HPDE6-E6E7 (cell line): ENCODE measurements around the gene C16orf74.

Experiments
- DNase-seq: peaks from one replicate; pipeline ENCODE4 v3.0.0; 2011; ENCODE audit warnings: missing footprints; ENCODE audit errors: extremely low spot score

C16orf74 gene

DNA sequence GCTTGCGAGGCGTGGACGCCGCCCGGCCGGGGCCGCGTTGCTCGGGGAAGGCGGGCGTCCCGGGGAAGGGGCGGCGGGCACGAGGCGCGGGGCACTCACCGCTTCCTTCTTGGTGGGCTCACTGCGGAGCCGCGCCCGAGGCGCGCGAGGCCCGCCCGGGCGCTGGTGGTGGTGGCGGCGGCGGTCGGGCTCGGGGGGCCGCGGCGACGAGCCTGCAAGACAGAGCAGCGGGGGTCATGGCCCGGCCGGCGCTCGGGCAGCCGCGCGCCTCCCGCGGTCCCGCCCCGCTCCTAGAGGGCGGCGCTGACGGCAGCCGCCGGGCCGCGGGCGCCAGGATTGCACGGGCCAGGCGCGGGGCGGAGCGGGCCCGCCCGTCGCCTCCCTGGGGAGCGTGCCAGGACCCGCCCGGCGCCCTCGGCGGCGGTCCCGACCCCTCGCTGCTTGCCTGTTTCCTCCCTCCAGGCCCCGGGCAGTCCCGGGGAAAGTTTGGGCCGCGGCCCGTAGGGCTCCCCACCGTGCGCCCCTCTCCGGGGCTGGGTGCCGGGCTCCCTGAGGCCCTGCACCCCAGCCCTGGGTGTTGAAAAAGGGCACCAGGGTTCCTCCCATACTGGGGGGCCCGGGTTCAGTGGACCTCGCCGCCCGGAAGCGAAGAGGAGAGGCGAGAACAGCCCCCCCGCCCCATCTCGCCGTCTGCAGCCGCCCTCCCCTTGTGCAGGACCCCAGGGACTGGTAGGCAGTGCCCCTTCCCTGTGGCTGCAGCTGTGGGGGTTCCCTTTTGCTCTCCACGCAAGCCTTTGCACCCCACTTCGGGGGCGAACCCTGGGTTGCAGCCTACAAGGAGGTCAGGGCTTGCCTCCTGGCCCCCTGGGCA is at the start of gene C16orf74:
C16orf74 (minus strand) TSS at position 270 of the 871 bp plus-strand sequence. CDS start 15,879 bp downstream, outside the sequence.
- peak; percentile 83 for DNase-seq

DNA sequence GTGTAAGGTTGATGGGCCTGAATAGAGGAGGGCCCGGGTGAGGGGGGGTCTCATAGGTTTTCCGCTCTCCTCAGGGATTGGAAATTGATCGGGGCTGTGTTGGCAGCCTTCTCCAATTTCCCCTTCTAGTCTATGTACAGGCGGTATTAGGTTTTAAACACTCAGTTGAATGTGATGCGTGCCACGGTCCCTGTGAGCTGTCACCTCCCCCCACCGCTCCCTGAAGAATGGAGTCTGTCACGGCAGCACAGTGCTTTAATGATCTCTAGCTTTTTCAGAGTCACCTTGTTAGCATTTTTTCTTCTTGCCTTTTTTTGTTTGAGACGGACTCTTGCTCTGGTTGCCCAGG is 49.4 kb upstream of the C16orf74 start:
- peak; percentile 9 for DNase-seq

DNA sequence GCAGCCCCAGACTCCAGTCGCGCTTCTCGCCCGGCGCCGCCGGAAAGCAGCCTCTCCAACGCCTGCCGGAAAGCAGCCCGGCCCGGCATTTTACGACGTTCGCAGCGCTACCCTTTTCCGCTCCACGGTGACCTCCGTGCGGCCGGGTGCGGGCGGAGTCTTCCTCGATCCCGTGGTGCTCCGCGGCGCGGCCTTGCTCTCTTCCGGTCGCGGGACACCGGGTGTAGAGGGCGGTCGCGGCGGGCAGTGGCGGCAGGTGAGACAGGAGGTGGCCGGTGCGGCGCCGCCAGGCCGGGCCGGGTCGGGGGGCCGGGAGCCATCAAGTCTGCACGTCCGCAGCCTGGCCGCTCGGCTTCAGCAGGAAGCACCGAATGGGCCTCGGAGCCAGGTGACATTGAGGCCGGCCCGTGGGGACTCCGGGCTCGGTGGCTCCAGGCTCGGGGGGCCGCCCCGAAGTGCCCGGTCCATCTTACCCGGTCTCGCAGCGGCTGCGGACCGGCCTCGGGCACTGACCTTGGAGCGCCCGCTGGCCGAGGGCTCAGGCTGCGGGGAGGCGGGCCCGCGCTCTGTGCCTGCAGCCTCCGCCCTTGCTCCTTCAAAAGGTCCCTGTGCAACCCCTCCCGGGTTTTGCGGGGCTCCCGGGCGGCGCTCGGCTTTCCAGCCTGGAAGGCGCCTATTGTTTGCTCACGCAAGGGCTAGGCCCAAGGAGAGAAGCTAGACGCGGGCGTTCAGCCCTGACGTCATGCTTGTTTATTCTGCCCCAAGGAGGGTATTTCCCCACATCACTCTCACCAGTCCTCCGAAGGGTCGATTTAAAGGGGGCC is 48.8 kb upstream of the C16orf74 start, which contains the start of the genes COX4I1 and EMC8:
COX4I1 (plus strand) TSS at position 199 of the 824 bp plus-strand sequence. CDS start 1,511 bp downstream, outside the sequence.
EMC8 (minus strand) TSS at position 48 of the 824 bp plus-strand sequence. CDS start 249 bp downstream, outside the sequence.
- peak; percentile 97 for DNase-seq

DNA sequence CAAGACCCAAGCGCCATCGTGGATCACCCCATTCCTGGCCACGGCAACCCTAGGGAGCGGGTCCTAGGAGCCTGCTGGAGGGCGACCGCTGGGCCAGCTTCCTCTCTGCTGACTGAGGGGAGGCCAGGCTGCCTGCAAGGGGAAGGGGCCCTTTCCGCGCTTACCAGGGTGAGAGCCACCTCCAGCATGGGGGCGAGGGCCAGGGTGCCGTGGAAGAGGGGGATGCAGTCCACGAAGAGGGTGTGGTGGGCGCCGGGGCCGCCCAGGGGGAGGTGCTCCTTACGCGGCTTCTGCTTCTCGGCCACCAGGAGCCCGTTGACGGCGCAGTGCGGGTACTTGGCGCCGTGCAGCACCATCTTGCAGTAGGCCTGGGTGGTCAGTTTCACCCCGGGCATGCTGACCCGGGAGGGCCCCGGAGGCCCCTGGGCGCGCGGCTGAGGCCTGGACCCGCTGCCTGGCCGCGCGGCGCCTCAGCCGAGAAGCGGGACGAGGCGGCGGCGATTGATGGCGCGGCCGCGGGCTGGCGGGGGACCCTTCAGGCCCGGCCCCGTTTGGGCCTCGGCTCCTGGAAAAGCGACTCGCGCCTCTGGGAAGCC is 48.1 kb upstream of the C16orf74 start:
- DNase-seq = peak; percentile 64

DNA sequence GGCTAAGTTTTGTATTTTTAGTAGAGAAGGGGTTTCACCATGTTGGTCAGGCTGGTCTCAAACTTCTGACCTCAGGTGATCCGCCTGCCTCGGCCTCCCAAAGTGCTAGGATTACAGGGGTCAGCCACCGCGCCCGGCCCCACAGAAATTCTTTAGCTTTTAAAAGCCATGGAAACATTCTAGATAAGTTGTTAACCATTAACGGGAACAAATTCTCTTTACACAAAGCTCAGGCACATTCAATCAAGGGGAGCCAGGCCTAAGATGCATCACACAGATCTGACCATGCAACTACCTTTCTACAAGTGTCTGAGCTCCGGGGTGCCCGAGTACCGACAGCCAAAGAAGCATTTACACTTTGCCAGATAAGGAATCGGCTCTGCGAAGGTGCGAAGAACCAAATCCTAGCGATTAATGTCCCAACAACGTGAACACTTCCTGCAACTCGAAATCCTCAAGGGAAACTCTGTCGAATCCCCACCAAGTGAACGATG is 47.4 kb upstream of the C16orf74 start:
- DNase-seq = peak; percentile 13

DNA sequence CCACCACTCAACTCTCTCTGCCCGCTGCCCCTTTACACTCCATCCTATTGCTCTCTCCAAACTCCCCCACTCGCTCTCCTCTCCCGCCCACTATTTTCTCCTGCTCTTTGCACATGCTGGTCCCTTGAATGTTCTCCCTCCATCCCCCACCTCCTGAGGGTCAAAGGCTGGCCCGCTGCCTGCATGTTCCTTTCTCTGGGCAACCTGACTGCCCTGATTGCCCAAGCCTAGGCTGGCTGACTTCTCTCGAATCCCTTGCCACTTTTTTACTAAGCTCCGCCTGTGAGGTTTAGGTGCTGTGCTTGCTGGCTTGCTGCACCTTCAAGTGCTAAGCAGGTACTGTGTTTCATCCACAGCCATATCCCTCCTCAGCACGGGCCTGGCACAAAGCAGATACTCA is 45.7 kb upstream of the C16orf74 start:
- DNase-seq = no peak

DNA sequence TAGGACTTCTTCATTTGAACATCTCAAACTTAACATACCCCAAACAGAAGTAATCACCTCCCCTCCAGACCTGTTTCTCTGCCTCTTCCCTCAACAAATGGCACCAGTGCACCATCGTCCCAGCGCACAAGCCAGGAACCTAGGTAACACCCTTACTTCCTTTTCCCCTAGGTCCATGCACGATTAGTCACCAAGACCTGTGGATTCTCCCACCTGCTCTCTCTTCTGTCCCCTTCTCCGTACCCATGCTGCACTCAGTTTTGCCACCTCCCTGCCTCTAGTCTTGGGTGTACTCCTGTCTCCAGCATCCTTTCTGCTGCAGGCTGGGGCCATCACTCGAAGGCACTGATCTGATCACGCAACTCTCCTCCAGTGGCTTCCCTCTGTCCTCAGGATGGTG is 45.3 kb upstream of the C16orf74 start:
- DNase-seq = no peak

DNA sequence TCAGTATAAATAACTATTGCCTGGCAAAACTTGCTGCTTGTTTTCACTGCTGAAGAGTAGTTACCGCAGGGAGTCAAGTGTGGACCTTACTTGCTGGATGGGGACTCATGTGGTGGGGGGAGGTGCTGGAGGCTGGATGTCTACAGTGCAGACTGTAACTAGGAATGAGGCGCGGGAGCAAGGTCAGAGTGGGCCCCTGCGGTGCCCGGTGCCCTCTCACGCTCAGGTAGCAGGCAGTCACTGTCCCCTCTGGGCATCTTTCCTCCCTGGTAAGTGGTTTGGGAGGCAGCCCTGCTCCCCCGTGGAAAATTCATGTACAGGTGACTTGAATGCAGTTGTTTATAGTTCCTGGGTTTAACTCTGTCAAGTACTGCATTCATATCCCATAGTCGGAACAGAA is 43.8 kb upstream of the C16orf74 start:
- no peak for DNase-seq

DNA sequence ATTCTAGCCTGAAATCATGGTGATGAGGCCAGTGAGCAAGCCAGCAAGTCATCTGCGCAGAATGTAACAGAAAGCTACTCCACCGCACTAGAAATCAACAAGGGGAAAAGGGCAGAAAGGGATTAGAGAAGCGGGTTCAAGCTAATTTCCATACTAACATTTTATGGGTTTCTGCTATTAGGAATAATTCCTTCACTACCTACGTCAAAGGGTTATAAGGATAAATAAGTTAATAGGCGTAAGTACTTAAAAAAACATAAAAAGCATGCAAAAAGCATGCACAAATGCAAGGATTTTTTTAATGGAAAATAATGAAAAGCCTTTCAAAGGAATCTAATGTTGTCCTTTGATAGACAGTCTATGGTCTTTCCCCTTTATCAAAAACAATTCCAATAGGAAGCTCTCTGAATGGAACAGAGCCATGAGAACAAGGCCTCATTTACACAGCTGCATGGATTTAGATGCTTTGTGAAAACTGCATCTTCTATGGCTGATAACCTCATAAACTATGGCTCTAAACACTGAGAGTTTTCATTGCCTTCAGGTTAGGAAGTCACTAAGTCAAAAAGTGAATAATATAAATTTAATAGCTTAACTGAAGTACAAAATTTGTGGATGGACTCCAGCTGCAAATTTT is 42.9 kb upstream of the C16orf74 start:
- DNase-seq = no peak

DNA sequence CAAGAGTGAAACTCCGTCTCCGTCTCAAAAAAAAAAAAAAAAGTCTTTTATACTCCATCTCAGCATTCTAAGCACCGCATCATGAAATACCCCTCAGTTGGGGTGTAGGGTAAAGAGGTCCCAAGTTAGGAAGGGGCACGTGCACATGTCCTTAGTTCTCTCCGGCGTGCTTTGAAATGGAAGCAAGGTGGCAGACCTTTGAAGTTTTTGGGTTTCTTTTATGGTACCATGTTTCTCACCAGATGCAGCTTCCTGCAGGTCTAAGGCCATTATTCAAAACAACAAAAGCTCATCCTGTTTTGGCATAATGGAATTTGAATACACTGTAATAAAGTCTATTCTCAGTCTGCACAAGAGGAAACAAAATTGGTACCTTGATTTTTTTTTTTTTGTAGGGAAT is 38.9 kb upstream of the C16orf74 start:
- no peak for DNase-seq

DNA sequence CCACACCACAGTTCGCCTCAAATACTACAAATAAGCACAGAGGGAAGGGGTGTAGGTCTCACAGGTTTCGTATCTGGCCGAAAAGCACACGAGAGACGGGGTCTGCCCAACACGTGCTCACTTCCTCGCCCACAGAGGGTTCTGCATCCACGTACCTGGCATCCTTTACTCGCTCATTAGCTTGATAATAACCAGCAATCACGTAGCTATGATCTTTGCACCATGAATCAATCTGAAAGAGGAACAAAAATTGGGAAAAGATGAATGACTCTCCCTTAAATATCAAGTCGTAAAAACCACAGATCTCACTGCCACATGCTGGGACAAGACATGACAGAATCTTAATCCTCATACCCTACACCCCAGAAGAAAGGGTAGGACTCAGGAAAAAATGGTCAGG is 37.9 kb upstream of the C16orf74 start:
- DNase-seq = no peak

DNA sequence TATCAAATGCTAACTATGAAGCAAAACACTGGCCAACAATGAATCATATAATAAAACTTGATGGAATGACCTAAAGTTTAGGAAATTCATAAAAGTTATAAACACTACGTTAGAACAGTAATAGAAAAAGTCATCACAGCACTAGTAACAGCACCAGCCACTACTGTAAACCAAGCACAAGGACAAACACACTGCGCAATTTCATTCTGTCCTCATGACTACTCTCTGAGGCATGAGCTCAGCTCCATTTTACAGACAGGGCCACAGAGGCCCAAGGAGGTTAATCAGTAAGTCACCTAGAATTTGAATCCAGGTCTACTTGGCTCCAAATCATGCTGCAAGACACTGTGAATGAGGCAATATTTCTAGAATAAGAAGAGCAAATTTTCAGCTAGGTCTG is 35.0 kb upstream of the C16orf74 start:
- DNase-seq = no peak

DNA sequence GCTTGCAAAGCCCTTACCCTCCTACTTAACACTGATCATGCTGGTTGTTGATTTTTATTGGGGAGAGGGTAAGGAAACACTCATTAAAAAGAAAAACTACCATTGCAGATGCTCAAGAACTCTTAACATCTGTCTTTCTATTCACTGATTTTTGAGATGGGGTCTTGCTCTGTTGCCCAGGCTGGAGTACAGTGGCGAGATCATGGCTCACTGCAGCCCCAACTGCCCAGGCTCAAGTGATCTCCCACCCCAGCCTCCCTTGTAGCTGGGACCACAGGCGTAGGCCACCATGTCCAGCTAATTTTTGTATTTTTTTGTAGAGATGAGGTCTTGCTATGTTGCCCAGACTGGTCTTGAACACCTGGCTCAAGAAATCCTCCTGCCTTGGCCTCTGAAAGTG is 33.9 kb upstream of the C16orf74 start:
- no peak for DNase-seq

DNA sequence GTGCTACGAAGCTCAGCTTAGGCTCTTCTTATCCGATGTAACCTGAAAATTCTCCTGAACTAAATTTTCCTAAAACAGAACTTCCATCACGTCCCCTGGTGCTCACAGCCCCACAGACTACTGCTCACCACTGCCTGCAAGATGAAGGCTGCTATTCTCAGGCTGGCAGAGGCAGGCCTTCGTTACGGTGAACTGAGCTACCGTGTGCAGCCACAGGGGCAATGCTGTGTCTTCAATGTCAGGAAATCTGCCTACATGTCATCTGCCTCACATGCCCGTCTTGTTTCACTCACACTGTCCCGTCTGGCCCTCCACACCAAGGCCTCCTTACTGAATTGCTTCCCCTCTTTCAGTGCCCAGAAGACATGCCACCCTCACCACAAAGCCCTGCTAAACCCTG is 32.5 kb upstream of the C16orf74 start:
- DNase-seq = no peak

DNA sequence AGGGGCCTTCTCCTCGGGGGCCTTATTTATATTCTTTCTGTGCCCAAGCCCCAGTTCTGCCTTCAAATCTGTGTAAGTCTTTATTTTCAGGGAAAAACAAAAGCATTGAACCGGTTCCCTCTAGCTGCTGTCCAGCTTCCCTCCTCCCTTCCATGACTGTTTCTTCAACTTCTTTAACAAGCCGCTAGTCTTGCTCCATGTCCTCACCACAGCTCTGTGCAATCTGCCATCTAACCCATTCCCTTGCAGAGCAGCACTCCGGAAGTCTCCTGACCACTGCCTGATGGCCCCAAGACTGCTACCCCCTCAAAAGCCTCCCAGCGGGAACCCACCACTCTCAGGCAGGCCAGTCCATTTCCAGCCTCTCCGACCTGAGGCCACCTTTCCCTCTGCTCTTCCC is 31.6 kb upstream of the C16orf74 start:
- no peak for DNase-seq

DNA sequence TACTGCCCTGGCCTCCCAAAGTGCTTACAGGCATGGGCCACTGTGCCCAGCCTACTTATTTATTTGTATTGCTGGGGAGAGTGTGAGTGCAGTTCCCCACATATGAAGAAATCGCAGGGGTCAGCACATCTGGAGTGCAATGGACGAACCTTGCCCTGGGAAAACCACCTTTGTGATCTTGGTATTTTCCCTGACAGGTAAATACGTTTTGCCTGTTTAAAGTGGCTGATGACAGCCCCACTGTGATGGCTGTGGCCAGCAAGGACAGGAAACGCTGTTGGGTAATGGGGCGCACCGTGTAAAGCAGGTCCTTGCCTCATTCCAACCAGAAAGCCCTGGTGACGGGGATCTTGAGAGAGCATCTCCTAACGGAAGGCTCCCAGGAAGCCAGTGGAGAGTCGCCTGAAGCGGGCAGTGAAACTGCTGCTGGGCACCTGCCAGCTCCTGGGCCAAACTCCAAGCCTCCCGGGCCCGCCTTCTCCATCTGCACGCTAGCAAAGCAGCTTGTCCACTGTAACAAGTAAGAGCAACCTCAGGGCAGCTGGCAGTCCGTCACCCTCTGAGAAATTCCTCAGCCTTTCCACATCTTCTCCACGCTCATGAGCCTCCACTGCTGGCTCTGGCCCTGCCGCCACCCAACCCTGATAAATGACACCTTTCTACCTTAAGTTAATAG is 30.9 kb upstream of the C16orf74 start:
- DNase-seq = no peak

DNA sequence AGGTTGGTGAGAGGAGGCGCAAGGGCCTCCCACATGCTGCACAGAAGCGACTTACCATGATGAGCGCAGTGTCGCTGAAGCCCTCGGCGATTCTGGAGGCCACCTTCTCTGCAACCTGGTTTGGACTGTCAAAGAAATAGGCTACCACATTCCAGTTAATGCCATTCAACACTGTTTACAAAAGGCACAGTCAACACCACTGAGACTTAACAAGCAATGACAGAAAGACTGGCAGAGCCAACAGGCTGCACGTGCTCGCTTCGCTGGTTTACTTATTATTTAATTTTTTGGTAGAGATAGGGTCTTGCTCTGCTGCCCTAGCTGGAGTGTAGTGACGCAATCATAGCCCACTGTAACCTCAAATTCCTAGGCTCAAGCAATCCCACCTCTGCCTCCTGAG is 30.3 kb upstream of the C16orf74 start:
- no peak for DNase-seq

DNA sequence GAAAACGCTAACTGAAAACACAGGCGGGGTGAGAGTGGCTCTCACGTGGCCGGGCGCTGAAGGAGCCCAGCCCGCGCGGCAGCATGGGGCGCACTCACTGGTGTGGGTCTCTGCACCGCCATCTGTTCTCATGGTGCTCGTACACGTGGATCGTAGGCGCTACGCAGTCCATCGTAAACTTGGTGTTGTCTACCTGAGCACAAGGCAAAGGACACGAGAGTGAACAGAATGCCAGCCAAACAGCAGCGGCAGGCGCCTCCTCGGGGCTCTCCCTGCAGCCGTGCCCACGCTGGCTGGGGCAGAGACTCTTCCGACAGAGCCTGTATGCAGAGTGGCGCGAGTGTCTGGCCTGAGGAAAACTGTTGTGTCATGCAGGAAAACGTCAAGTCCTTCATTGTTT is 29.4 kb upstream of the C16orf74 start:
- no peak for DNase-seq

DNA sequence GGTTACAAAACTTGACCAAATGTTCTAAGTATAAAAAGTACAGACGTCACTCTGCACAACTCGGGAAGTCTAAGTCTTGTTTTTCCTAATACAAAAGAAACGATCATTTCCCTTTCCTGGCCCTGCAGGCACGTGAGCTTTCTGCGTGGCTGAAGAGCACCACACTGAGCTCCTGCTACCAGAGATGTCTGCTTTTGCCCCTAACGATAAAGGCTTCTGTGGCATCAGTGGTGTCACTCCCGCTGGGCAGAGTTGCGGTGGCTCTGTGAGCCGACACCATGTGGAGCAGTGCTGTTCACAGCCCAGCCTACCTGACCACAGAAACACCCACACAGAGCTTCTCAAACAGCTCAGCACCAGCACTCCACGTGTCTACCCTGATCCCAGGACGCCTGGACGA is 28.0 kb upstream of the C16orf74 start:
- no peak for DNase-seq

DNA sequence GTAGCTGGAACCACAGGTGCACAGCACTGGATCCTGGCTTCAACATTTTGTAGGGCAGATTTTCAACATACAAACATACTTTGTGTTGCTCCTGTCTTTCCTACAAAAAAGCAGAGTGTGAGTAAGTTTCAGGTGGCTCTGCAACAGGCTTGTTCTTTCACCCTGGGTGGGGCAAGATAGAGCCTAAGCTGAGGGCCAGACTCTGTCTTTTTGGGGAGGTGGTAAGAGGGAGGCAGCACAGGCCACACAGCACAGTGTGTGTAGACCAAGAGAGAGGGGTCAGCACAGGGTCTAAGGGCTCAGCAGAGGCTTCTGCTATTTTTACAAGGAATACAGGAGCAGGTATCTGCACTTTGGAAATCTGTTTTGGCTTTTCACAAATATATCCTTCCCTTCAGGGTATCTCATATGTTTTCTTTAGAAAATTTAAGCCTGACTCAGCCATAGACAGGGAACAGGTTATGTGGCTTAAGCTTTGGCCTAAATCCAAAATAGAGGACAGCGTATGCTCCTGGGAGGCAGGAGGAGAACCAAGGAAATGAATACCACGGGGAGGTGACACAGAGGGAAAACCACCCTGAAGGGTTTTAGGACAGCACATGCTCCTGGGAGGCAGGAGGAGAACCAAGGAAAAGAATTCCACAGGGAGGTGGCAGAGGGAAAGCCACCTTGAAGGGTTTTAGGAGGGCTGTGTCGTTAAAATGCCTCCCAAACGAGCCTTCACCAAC is 26.9 kb upstream of the C16orf74 start:
- peak; percentile 77 for DNase-seq
